HG03196 (cell line): Measurements from ENCODE around the gene PTDSS2.
A peak's percentile ranks its signal among the peaks of the same experiment; 100 is the strongest.

Experiments used
- ATAC-seq: cut with Tn5 transposase; IDR thresholded peaks from one replicate; pipeline ENCODE4 v1.9.1; 2021; ENCODE audit not compliant: unreplicated experiment

Gene PTDSS2

GRCh38 chr11:526192-526591, 76.1 kb downstream of the PTDSS2 start:
- ATAC-seq, result no peak

GRCh38 chr11:528166-528814, 78.2 kb downstream of the PTDSS2 start:
- no peak for ATAC-seq

GRCh38 chr11:528815-529727, 79.0 kb downstream of the PTDSS2 start:
- ATAC-seq, result no peak

- no peak for ATAC-seq
Measured at GRCh38 chr11:529728-530411, 79.8 kb downstream of the PTDSS2 start.

- ATAC-seq, result no peak
Measured at GRCh38 chr11:530960-531831, 81.1 kb downstream of the PTDSS2 start.

GRCh38 chr11:531919-532526, 81.9 kb downstream of the PTDSS2 start:
- no peak for ATAC-seq

GRCh38 chr11:532527-532985, 82.5 kb downstream of the PTDSS2 start:
- no peak for ATAC-seq

- ATAC-seq, result no peak
Measured at GRCh38 chr11:532986-533585, 83.0 kb downstream of the PTDSS2 start.

GRCh38 chr11:533586-534395, 83.7 kb downstream of the PTDSS2 start:
- ATAC-seq, result no peak

GRCh38 chr11:534396-535209, 84.5 kb downstream of the PTDSS2 start:
- ATAC-seq, result peak; percentile 5

- no peak for ATAC-seq
Measured at GRCh38 chr11:535210-535518, 85.1 kb downstream of the PTDSS2 start.

GRCh38 chr11:535519-536454, 85.7 kb downstream of the PTDSS2 start, which contains the start of gene HRAS:
TSS of gene HRAS (minus strand) at chr11:535576.
- peak; percentile 71 for ATAC-seq

- peak; percentile 54 for ATAC-seq
Measured at GRCh38 chr11:536841-537621, 87.0 kb downstream of the PTDSS2 start, which contains the start of gene LRRC56. TSS of gene LRRC56 (plus strand) at chr11:537527. CDS start at chr11:540685, 3,158 bp downstream.

- ATAC-seq, result no peak
Measured at GRCh38 chr11:537622-538430, 87.7 kb downstream of the PTDSS2 start.

- ATAC-seq, result no peak
Measured at GRCh38 chr11:538431-539051, 88.5 kb downstream of the PTDSS2 start.
